HG03521 (cell line): ENCODE results near the gene LOXHD1.

Experiments used
- ATAC-seq: cut with Tn5 transposase; IDR thresholded peaks from one replicate; pipeline ENCODE4 v1.9.1; 2021; ENCODE audit warnings: mild to moderate bottlenecking, moderate library complexity; ENCODE audit not compliant: unreplicated experiment

Gene LOXHD1

GRCh38 chr18:46456691-46457090 lies 200.3 kb downstream of the LOXHD1 start:
- ATAC-seq: no peak

GRCh38 chr18:46452820-46453219 lies 204.2 kb downstream of the LOXHD1 start:
- ATAC-seq: no peak

GRCh38 chr18:46449499-46449898 lies 207.5 kb downstream of the LOXHD1 start:
- no peak for ATAC-seq

GRCh38 chr18:46449033-46449432 lies 208.0 kb downstream of the LOXHD1 start:
- ATAC-seq: no peak

- no peak for ATAC-seq
Measured at GRCh38 chr18:46448347-46448746, 208.7 kb downstream of the LOXHD1 start.

GRCh38 chr18:46447792-46448191 lies 209.2 kb downstream of the LOXHD1 start:
- ATAC-seq: no peak

- no peak for ATAC-seq
Measured at GRCh38 chr18:46447323-46447722, 209.7 kb downstream of the LOXHD1 start.

GRCh38 chr18:46445522-46446313 lies 211.3 kb downstream of the LOXHD1 start:
- no peak for ATAC-seq

GRCh38 chr18:46439037-46439436 lies 218.0 kb downstream of the LOXHD1 start:
- no peak for ATAC-seq

GRCh38 chr18:46437061-46437460 lies 220.0 kb downstream of the LOXHD1 start:
- no peak for ATAC-seq

- no peak for ATAC-seq
Measured at GRCh38 chr18:46436621-46437020, 220.4 kb downstream of the LOXHD1 start.

- ATAC-seq: no peak
Measured at GRCh38 chr18:46435031-46435430, 222.0 kb downstream of the LOXHD1 start.

- ATAC-seq: no peak
Measured at GRCh38 chr18:46434629-46435028, 222.4 kb downstream of the LOXHD1 start.

GRCh38 chr18:46433121-46433826 lies 223.7 kb downstream of the LOXHD1 start:
- ATAC-seq: no peak

- no peak for ATAC-seq
Measured at GRCh38 chr18:46431522-46432171, 225.4 kb downstream of the LOXHD1 start.

GRCh38 chr18:46429649-46430224 lies 227.3 kb downstream of the LOXHD1 start:
- ATAC-seq: no peak

GRCh38 chr18:46429130-46429529 lies 227.9 kb downstream of the LOXHD1 start:
- no peak for ATAC-seq

GRCh38 chr18:46428368-46428767 lies 228.7 kb downstream of the LOXHD1 start:
- no peak for ATAC-seq

- no peak for ATAC-seq
Measured at GRCh38 chr18:46427216-46427995, 229.6 kb downstream of the LOXHD1 start.
